Ishikawa (cell line): ENCODE results near the gene ZNF518B.

ENCODE experiments used
- MAX ChIP-seq: IDR thresholded peaks from 2 replicates; pipeline ENCODE4 v1.6.1; 2012
- RAD21 ChIP-seq: IDR thresholded peaks from 2 replicates; pipeline ENCODE4 v1.6.1; 2012; ENCODE audit warnings: low read depth
- REST ChIP-seq: IDR thresholded peaks from 2 replicates; pipeline ENCODE4 v1.6.1; 2012; ENCODE audit warnings: low read depth, mild to moderate bottlenecking
- YY1 ChIP-seq: IDR thresholded peaks from 2 replicates; pipeline ENCODE4 v1.6.1; 2012; ENCODE audit warnings: low read depth

GRCh38 chr4:10496200-10496599 is 39.0 kb upstream of the ZNF518B start:
- TF ChIP-seq YY1 (no peak), MAX (no peak), RAD21 (no peak), REST (no peak)
